DOHH2 (cell line): ENCODE results near the gene IRF2.
"Not testable (repeated sequence)": the region's sequence is repeated elsewhere in the genome, so short reads cannot be mapped to it uniquely, and the experiment has no call there.

Experiments
- CTCF ChIP-seq: fragments of 200-600 bp; sonication (generic); IDR thresholded peaks from one replicate; pipeline ENCODE4 v1.5.1; 2014; ENCODE audit warnings: antibody characterized with exemption, mild to moderate bottlenecking, low read depth, low read length; ENCODE audit not compliant: poor library complexity, severe bottlenecking
- EZH2phosphoT487 ChIP-seq: fragments of 200-600 bp; sonication (generic); IDR thresholded peaks from 2 replicates; pipeline ENCODE4 v1.6.1; 2017; ENCODE audit warnings: borderline replicate concordance, mild to moderate bottlenecking, antibody characterized with exemption, low read length, moderate library complexity, mixed read lengths

- TF ChIP-seq CTCF, EZH2phosphoT487: not testable (repeated sequence)
Measured at GRCh38 chr4:184346273-184346672, 128.1 kb downstream of the IRF2 start.
